ENCODE results near the gene IFI27L2. TPM values are rescaled to one million over a fixed set of nuclear protein-coding genes. Genes with fewer than 3 reads are reported as not detected.

Gene IFI27L2
- total RNA-seq, 1 experiment from 2014 or later: 4.7 TPM

DNA sequence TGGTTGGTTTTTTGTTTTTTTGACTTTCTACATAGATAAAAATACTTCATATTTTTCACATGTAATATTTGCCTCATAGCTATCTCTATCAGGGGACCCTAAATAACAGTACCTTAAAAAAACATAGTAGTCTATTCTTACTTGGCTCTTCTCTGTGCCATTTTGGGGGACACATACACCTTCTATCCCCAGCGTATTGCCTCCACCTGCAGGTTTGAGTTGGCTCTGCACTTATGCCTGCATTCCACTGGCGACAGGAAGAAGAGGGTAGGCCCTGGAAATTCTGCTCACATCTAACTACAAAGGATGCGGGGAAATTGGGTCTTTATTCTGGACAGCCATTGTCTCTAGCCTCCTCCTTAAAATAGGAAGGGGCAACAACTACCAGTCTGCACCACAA is 13.8 kb upstream of the IFI27L2 start:
- Mint-ChIP-seq H3K9me3 (ENCODE audit: unreplicated experiment) (no peaks in the 10 kb centered on the region), H3K4me3 (ENCODE audit: unreplicated experiment) (no peak overlapping the region), H3K27ac (ENCODE audit: unreplicated experiment) (no peak overlapping the region), H3K4me1 (ENCODE audit: low read depth, unreplicated experiment) (no peaks in the 10 kb centered on the region), H3K27me3 (ENCODE audit: insufficient read depth, unreplicated experiment) (peaks cover 4% of the 10 kb centered on the region), H3K36me3 (ENCODE audit: insufficient read depth, unreplicated experiment) (no peaks in the 10 kb centered on the region)
- no TSS peak for BruUV-seq (replicated peaks)
- H3K9me3 ChIP-seq: no peaks in the 10 kb centered on the region
- intact Hi-C loops (cut with micrococcal nuclease; ENCODE audit: unreplicated experiment): no loop called here
- H3K36me3 ChIP-seq (ENCODE audit: control insufficient read depth, insufficient read depth, low read length): no peaks in the 10 kb centered on the region
- H3K4me1 ChIP-seq: no peaks in the 10 kb centered on the region
- TF ChIP-seq, protein P1, sequence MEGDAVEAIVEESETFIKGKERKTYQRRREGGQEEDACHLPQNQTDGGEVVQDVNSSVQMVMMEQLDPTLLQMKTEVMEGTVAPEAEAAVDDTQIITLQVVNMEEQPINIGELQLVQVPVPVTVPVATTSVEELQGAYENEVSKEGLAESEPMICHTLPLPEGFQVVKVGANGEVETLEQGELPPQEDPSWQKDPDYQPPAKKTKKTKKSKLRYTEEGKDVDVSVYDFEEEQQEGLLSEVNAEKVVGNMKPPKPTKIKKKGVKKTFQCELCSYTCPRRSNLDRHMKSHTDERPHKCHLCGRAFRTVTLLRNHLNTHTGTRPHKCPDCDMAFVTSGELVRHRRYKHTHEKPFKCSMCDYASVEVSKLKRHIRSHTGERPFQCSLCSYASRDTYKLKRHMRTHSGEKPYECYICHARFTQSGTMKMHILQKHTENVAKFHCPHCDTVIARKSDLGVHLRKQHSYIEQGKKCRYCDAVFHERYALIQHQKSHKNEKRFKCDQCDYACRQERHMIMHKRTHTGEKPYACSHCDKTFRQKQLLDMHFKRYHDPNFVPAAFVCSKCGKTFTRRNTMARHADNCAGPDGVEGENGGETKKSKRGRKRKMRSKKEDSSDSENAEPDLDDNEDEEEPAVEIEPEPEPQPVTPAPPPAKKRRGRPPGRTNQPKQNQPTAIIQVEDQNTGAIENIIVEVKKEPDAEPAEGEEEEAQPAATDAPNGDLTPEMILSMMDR (IDR thresholded peaks at IDR 0.05; ENCODE audit: insufficient read depth in 1 of 2, low read depth in 1 of 2, low read length in 1 of 2, severe bottlenecking in 1 of 2, unreplicated experiment in 1 of 2): peak; percentile 36 to 52
- no peaks in the 10 kb centered on the region for H3K27me3 ChIP-seq (replicated peaks; ENCODE audit: control insufficient read depth, insufficient read depth, low read length)
- DNase-seq: peak in 1 of 2 experiments; percentile 20
- ChIA-PET CTCF (no interaction called here), POLR2A (no interaction called here)
- no peak overlapping the region for H3K4me3 ChIP-seq (ENCODE audit: low read depth, low read length)

DNA sequence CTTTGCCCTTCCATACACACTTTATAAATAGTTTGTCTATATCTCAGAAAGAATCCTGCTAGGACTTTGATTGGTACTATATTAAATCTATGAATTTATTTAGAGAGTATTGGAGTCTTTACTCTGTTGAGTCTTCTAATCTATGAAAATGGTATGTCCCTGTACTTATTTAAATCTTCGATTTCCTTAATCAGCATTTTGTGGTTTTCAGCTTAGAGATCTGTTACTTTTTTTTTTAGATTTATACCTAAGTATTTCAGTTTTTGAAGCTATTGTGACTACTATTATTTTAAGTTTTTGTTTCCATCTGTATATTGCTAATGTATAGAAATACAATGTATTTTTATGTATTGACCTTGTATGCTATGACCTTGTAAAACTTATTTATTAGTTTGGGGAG is 13.4 kb upstream of the IFI27L2 start:
- Histone ChIP-seq H3K4me3 (ENCODE audit: low read depth, low read length) (no peak overlapping the region), H3K27me3 (replicated peaks; ENCODE audit: control insufficient read depth, insufficient read depth, low read length) (no peaks in the 10 kb centered on the region), H3K9me3 (no peaks in the 10 kb centered on the region), H3K4me1 (no peaks in the 10 kb centered on the region), H3K36me3 (ENCODE audit: control insufficient read depth, insufficient read depth, low read length) (no peaks in the 10 kb centered on the region)
- no peaks in the 10 kb centered on the region for H3K9me3 Mint-ChIP-seq (ENCODE audit: unreplicated experiment)
- ChIA-PET POLR2A (no interaction called here), CTCF (no interaction called here)
- intact Hi-C loops (cut with micrococcal nuclease; ENCODE audit: unreplicated experiment): no loop called here
- BruUV-seq (replicated peaks): no TSS peak
- no peak for DNase-seq
- no peak overlapping the region for H3K4me3 Mint-ChIP-seq (ENCODE audit: unreplicated experiment)
- H3K27me3 Mint-ChIP-seq (ENCODE audit: insufficient read depth, unreplicated experiment): peaks cover 3% of the 10 kb centered on the region
- no peaks in the 10 kb centered on the region for H3K36me3 Mint-ChIP-seq (ENCODE audit: insufficient read depth, unreplicated experiment)
- TF ChIP-seq, protein P1 (IDR thresholded peaks at IDR 0.05; ENCODE audit: insufficient read depth in 1 of 2, low read depth in 1 of 2, low read length in 1 of 2, severe bottlenecking in 1 of 2, unreplicated experiment in 1 of 2): no peak
- H3K4me1 Mint-ChIP-seq (ENCODE audit: low read depth, unreplicated experiment): no peaks in the 10 kb centered on the region
- no peak overlapping the region for H3K27ac Mint-ChIP-seq (ENCODE audit: unreplicated experiment)

DNA sequence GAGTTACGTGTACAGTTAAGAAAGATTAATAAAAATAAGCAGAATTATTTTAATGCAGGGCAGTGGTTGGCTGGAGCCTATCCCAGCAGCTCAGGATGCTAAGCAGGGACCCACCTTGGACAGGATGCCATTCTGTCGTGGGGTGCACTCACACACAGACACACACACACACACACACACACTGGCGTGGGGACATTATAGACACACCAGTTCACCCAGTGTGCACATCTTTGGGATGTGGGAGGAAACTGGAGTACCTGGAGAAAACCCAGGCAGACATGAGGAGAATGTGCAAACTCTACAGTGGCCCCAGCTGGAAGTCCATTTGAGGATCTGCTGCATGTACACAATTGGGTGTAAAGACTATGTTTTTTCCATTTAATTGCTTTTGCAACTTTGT is 12.8 kb upstream of the IFI27L2 start:
- no TSS peak for BruUV-seq (replicated peaks)
- no peak overlapping the region for H3K4me3 ChIP-seq (ENCODE audit: low read depth, low read length)
- TF ChIP-seq, protein P1 (IDR thresholded peaks at IDR 0.05; ENCODE audit: insufficient read depth in 1 of 2, low read depth in 1 of 2, low read length in 1 of 2, severe bottlenecking in 1 of 2, unreplicated experiment in 1 of 2): no peak
- H3K27me3 Mint-ChIP-seq (ENCODE audit: insufficient read depth, unreplicated experiment): peaks cover 3% of the 10 kb centered on the region
- intact Hi-C loops (cut with micrococcal nuclease; ENCODE audit: unreplicated experiment): no loop called here
- H3K36me3 Mint-ChIP-seq (ENCODE audit: insufficient read depth, unreplicated experiment): no peaks in the 10 kb centered on the region
- no peaks in the 10 kb centered on the region for H3K36me3 ChIP-seq (ENCODE audit: control insufficient read depth, insufficient read depth, low read length)
- ChIA-PET CTCF (interaction anchor here (0.6 to 1.4 kb wide), 2 partner anchors 10 to 38 kb away, joined by 4 to 6 read pairs; no protein-coding TSS in a partner anchor), POLR2A (no interaction called here)
- no peak for DNase-seq
- no peaks in the 10 kb centered on the region for H3K4me1 Mint-ChIP-seq (ENCODE audit: low read depth, unreplicated experiment)
- no peak overlapping the region for H3K27ac Mint-ChIP-seq (ENCODE audit: unreplicated experiment)
- no peaks in the 10 kb centered on the region for H3K4me1 ChIP-seq
- H3K9me3 ChIP-seq: no peaks in the 10 kb centered on the region
- H3K9me3 Mint-ChIP-seq (ENCODE audit: unreplicated experiment): no peaks in the 10 kb centered on the region
- no peaks in the 10 kb centered on the region for H3K27me3 ChIP-seq (replicated peaks; ENCODE audit: control insufficient read depth, insufficient read depth, low read length)
- H3K4me3 Mint-ChIP-seq (ENCODE audit: unreplicated experiment): no peak overlapping the region
